Memory B cell (primary cell): ENCODE measurements around the gene CAMK2A.
"Not testable (repeated sequence)": the region's sequence is repeated elsewhere in the genome, so short reads cannot be mapped to it uniquely, and the experiment has no call there.

Source experiments
- ATAC-seq: fragments of 150-1000 bp; cut with Tn5 transposase; 2 replicates; pipeline ENCODE4 v1.10.0; 2021; ENCODE audit warnings: low read depth, mild to moderate bottlenecking, moderate library complexity
- DNase-seq, 2 donors: peaks; one replicate each; pipeline ENCODE4 v3.0.0; 2022; ENCODE audit warnings: low spot score in 2 of 2
- H3K27ac Mint-ChIP-seq: one replicate; pipeline ENCODE4 v1.8.0; 2022; ENCODE audit warnings: mild to moderate bottlenecking, moderate library complexity, mixed read lengths
- H3K27me3 Mint-ChIP-seq: one replicate; pipeline ENCODE4 v1.8.0; 2022; ENCODE audit warnings: mixed read lengths
- H3K36me3 Mint-ChIP-seq: one replicate; pipeline ENCODE4 v1.8.0; 2022; ENCODE audit warnings: mild to moderate bottlenecking, mixed read lengths
- H3K4me1 Mint-ChIP-seq: one replicate; pipeline ENCODE4 v1.8.0; 2022; ENCODE audit warnings: mixed read lengths
- H3K4me3 Mint-ChIP-seq: one replicate; pipeline ENCODE4 v1.8.0; 2022; ENCODE audit warnings: mild to moderate bottlenecking, moderate library complexity, mixed read lengths
- H3K9me3 Mint-ChIP-seq: one replicate; pipeline ENCODE4 v1.8.0; 2022; ENCODE audit warnings: mixed read lengths

The CAMK2A gene

DNA sequence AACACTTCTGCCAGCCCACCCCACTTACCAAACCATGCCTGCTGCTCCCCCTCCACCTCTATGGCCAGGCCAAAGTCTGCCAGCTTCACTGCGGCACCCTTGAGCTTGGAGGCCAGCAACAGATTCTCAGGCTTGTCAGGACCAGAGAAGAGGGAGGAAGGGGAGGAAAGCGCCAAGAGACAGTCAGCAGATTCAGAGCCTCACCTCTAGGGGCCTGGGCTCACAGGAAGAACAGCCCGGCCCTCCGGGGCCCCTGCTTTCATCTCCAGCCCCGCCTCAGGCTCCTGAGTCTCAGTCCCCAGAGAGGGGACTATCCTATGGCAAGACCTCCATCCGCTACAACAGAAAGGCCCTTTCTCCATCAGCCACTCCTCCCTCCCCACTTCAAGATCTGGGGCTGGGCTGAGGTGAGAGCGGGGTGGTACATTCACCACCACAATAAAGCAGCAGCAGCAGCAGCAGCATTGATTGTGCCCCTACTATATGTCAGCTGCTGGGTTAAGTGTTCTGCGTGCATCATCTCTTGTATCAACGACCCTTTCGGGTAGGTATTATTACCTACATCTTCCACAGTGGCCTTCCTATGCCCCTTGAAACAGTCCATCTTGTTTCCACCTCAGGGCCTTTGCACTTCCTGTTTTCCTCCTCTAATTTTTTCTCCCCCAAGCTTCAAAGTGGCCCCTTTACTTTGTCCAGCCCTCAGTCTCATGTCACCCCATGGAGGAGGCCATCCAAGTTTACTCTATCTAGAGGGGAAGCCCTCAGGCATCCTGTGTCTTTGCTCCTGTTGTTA, 36.0 kb downstream of the CAMK2A start:
- no peaks in the 10 kb centered on the region for H3K4me1 Mint-ChIP-seq
- H3K36me3 Mint-ChIP-seq, result no peaks in the 10 kb centered on the region
- no peak overlapping the region for H3K27ac Mint-ChIP-seq
- ATAC-seq (no peak), DNase-seq (no peak)
- H3K9me3 Mint-ChIP-seq, result no peaks in the 10 kb centered on the region
- H3K4me3 Mint-ChIP-seq, result no peak overlapping the region
- H3K27me3 Mint-ChIP-seq, result peaks cover 5% of the 10 kb centered on the region

DNA sequence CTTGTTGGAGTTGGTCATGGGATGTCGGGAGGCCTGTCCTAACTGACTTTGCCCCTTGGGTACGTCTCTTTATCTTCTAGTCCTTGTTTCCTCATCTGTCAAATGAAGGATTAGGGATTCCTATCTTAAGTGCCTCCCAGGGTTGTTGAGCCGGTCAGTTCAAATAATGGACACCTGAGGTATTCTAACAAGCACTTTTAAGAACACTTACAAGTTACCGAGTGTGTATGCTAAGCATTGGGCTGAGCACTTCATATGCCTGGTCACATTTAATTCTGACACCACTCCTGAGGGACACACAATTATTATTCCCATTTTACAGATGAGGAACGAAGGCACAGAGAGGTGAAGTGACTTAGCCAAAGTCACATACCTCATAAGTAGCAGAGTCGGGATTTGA, 37.1 kb downstream of the CAMK2A start:
- Mint-ChIP-seq H3K27me3 (peaks cover 4% of the 10 kb centered on the region), H3K4me1 (no peaks in the 10 kb centered on the region), H3K36me3 (no peaks in the 10 kb centered on the region), H3K4me3 (no peak overlapping the region), H3K27ac (no peak overlapping the region), H3K9me3 (no peaks in the 10 kb centered on the region)
- ATAC-seq, result no peak
- DNase-seq, result no peak

DNA sequence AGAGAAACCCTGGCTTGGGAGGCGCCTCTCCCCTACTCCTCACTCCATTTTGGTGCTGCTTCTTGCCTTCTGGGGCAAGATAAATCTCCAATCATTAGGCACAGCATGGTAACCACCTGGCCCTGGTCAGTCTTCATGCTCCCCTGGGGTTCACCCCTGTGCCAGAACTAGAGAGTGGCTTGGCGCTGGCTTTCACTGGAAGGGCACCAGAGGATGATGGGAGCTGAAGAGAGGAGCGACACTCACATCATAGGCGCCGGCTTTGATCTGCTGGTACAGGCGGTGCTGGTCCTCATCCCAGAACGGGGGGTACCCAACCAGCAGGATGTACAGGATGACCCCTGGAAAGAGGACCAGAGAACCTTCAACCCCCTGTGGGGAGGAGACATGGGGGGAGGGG, 38.1 kb downstream of the CAMK2A start:
- no peaks in the 10 kb centered on the region for H3K4me1 Mint-ChIP-seq
- no peaks in the 10 kb centered on the region for H3K36me3 Mint-ChIP-seq
- no peak overlapping the region for H3K4me3 Mint-ChIP-seq

DNA sequence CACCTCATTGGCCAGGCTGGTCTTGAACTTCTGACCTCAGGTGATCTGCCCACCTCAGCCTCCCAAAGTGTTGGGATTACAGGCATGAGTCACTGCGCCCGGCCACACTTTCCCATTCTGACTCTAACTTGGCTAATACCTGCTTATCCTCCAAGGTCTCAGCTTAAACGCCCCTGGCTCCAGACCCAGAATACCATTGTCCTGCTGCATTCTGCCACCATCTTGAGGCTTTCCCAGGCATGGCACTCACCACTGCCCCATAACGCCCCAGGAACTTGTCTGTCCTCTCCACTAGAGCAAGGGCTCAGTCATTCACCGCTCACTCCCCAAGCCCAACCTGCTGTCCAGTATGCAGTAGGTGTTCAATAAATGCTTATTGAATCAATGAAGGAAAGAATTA, 39.8 kb downstream of the CAMK2A start:
- no peak overlapping the region for H3K4me3 Mint-ChIP-seq
- ATAC-seq (no peak), DNase-seq (no peak)
- H3K27me3 Mint-ChIP-seq, result peaks cover 4% of the 10 kb centered on the region
- no peak overlapping the region for H3K27ac Mint-ChIP-seq
- H3K36me3 Mint-ChIP-seq, result no peaks in the 10 kb centered on the region
- no peaks in the 10 kb centered on the region for H3K4me1 Mint-ChIP-seq
- H3K9me3 Mint-ChIP-seq, result no peaks in the 10 kb centered on the region

More for the DNA sequence above, 38.1 kb downstream of the CAMK2A start:
- peaks cover 3% of the 10 kb centered on the region for H3K27me3 Mint-ChIP-seq
- DNase-seq (no peak), ATAC-seq (no peak)
- H3K27ac Mint-ChIP-seq, result no peak overlapping the region
- no peaks in the 10 kb centered on the region for H3K9me3 Mint-ChIP-seq

DNA sequence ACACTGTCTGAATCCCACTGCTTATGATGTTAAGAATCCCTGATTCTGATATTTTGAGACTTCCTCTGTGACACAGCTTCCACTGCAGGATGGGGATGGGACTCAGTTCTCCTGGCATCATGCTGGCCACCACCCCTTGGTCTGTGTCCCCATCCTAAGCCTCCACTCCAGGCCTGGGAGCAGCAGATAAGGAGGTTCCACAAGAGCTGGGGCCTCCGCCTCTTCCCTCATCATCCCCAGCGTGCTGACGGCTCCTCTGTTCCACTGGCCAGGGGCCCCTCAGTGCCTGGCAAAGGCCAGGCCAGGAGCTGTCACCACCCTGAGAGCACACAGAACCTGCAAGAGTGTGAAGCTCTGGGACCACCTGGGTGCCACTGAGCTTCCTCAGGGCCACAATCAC, 40.6 kb downstream of the CAMK2A start:
- DNase-seq, result no peak
- H3K9me3 Mint-ChIP-seq, result no peaks in the 10 kb centered on the region
- H3K4me3 Mint-ChIP-seq, result no peak overlapping the region
- no peaks in the 10 kb centered on the region for H3K36me3 Mint-ChIP-seq
- H3K4me1 Mint-ChIP-seq, result no peaks in the 10 kb centered on the region
- peaks cover 4% of the 10 kb centered on the region for H3K27me3 Mint-ChIP-seq
- no peak for ATAC-seq
- H3K27ac Mint-ChIP-seq, result no peak overlapping the region

DNA sequence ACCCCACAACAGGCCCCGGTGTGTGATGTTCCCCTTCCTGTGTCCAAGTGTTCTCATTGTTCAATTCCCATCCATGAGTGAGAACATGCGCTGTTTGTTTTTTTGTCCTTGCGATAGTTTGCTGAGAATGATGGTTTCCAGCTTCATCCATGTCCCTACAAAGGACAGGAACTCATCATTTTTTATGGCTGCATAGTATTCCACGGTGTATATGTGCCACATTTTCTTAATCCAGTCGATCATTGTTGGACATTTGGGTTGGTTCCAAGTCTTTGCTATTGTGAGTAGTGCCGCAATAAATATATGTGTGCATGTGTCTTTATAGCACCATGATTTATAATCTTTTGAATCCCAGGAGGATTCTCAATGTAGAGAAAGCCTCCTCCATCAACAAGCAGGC, 41.1 kb downstream of the CAMK2A start:
- DNase-seq, H3K36me3 Mint-ChIP-seq, H3K27me3 Mint-ChIP-seq, ATAC-seq, H3K27ac Mint-ChIP-seq, H3K9me3 Mint-ChIP-seq, H3K4me1 Mint-ChIP-seq, H3K4me3 Mint-ChIP-seq: not testable (repeated sequence)

DNA sequence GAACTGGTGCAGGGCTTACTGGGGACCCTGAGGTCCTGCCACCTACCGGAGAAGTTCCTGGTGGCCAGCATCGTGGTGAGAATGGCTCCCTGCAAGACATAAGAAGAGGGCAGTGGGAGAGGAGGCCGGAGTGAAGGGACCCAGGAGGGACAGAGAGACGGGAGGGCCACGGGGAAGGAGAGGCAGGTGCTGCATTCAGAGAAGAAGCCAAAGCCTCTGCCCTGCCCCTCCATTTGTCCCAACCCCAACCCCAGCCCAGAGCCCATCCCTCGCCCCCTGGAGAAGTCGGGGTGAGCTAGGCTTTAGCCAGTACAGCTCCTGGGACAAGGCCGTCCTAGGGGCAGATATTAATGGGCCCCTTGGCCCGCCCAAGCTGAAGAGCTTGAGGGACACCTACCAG, 41.8 kb downstream of the CAMK2A start:
- Mint-ChIP-seq H3K27me3 (peaks cover 3% of the 10 kb centered on the region), H3K4me3 (no peak overlapping the region), H3K36me3 (no peaks in the 10 kb centered on the region), H3K27ac (no peak overlapping the region), H3K9me3 (no peaks in the 10 kb centered on the region), H3K4me1 (no peaks in the 10 kb centered on the region)
- DNase-seq, result no peak
- no peak for ATAC-seq

DNA sequence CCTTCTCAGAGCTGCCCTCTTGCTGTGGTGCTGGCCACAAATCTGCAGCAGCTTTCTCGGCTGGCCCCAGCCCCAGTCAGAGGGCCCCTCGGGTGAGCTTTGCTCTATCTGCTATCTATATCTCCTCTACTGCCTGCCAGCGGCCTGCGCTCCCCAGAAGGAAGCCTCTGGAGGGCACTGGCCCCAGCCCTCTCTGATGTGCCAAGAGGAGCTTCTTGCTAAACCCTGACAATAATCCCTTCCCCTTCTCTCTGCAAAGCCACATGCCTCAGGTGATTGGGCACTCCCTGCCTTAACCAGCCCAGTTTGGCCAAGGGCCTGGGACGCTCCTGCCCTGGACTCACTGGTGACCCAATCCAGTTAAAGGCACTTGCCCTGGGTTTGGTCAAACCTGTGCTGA, 42.7 kb downstream of the CAMK2A start:
- Mint-ChIP-seq H3K4me1 (no peaks in the 10 kb centered on the region), H3K27ac (no peak overlapping the region), H3K36me3 (no peaks in the 10 kb centered on the region), H3K9me3 (no peaks in the 10 kb centered on the region), H3K4me3 (no peak overlapping the region), H3K27me3 (peaks cover 3% of the 10 kb centered on the region)
- DNase-seq (no peak), ATAC-seq (no peak)

DNA sequence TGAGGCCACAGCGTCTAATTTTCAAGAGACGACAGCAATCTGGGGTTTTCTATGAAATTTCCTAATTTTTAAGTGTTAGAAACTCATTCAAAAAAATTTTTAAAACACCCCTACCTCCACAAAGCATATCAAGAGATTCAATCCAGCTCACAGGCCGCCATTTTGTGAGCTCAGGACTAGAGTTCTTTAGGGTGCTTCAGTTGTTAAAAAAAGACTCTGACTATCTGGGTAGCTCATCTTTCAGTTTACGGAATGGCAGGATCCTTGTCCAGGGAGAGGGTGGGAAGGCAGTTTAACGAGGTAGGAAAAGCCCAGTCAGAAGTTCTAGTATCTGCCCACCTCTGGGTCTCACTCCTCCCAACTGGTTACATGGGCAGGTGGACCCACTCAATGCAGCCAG, 43.1 kb downstream of the CAMK2A start:
- no peak for DNase-seq
- no peak for ATAC-seq

DNA sequence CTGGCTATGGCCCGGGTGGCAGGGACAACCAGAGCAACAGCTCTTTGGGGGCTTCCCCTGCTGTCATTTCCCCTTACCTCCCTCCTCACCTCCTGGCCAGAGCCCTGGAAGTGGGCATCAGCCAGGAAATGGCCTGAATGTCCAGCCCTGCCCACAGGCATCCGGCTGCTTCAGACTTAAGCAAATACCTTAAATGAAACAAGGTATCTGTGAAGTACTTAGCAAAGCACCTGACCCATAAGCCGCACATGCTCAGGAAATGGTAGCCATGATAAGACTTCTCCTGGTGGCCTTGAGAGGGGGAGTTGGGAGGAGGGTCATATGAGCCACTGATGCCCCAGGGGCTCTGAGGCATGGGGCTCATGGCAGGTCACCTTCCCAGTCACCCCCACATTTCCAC, 43.8 kb downstream of the CAMK2A start:
- DNase-seq, result no peak
- H3K9me3 Mint-ChIP-seq, result no peaks in the 10 kb centered on the region
- no peaks in the 10 kb centered on the region for H3K4me1 Mint-ChIP-seq
- no peak overlapping the region for H3K4me3 Mint-ChIP-seq
- H3K27ac Mint-ChIP-seq, result no peak overlapping the region
- H3K27me3 Mint-ChIP-seq, result peaks cover 3% of the 10 kb centered on the region
- no peak for ATAC-seq
- H3K36me3 Mint-ChIP-seq, result no peaks in the 10 kb centered on the region

More for the DNA sequence above, 43.1 kb downstream of the CAMK2A start:
- Mint-ChIP-seq H3K36me3 (no peaks in the 10 kb centered on the region), H3K4me1 (no peaks in the 10 kb centered on the region), H3K27ac (no peak overlapping the region), H3K27me3 (peaks cover 3% of the 10 kb centered on the region), H3K4me3 (no peak overlapping the region), H3K9me3 (no peaks in the 10 kb centered on the region)

DNA sequence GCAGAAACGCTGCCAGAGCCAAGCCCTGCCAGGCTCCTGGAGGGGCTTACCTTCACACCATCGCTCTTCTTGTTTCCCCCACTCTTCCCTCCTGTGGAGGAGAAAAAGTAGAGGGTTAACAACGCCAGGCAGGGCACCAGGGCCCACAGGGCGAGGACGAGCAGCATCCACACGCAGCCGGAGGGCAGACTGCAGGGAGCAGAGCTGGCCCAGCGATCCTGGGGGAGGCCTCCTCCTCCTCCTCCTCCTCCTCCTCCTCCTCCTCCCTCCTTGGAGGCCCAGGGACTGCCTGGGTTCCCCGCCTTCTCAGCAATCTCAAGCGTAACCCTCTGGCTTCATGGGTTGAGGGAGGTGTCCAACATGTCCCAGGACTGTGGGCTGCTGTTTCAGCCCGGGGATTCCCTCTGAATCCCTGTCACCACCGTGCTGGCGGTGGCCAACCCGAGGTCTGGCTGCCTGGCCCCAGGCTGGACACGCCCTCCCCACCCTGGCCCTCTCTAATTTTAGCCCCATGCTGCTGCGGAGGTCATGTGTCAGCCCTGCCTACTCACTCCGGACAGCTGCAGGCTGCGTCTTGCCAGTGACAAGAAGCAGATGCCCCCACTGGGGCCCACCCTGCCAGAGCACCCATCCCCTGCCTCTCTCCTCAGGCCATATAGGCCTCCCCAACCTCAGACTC, 44.3 kb downstream of the CAMK2A start:
- Mint-ChIP-seq H3K36me3 (no peaks in the 10 kb centered on the region), H3K4me1 (no peaks in the 10 kb centered on the region), H3K9me3 (no peaks in the 10 kb centered on the region), H3K4me3 (no peak overlapping the region), H3K27me3 (peaks cover 3% of the 10 kb centered on the region), H3K27ac (no peak overlapping the region)
- no peak for DNase-seq
- no peak for ATAC-seq

DNA sequence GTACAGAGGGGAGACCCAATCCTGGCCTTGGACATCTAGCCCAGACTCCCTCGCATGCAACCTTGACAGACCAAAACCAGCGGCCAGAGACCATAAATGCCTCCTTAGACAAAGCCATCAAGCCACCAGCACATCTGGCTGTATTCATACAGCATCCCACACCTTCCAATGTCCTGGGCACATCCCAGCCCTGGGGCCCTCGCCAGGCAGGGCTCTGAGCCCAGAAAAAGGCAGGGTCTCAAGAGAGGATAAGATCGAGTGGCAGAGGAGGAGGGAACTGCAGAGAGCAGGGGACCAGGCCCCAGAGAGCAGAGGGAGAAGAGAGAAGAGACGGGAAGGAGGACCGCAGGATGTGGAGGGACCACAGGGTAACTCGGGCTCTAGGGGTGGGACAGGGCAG, 45.4 kb downstream of the CAMK2A start:
- Mint-ChIP-seq H3K4me1 (no peaks in the 10 kb centered on the region), H3K9me3 (no peaks in the 10 kb centered on the region), H3K4me3 (no peak overlapping the region), H3K27me3 (peaks cover 3% of the 10 kb centered on the region), H3K27ac (no peak overlapping the region), H3K36me3 (no peaks in the 10 kb centered on the region)
- no peak for DNase-seq
- ATAC-seq, result no peak

DNA sequence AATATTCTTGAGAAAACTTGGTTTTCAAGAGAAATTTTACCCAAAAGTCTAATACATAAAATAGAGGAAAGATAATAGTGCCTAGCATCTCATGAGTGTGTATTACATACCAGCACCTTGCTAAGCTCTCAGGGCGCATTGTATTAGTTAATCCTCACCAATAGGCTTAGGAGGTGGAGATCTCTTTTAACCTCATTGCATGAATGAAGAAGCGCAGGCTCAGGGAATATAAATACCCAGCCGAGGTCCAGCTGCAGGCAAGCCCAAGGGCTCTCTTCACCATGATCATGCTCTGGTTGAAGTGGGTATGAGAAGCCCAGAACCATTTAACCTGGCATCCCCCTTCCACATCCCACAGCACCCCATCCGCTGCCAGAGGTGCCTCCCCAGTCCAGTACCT, 46.0 kb downstream of the CAMK2A start:
- Mint-ChIP-seq H3K4me3 (no peak overlapping the region), H3K27ac (no peak overlapping the region), H3K36me3 (no peaks in the 10 kb centered on the region), H3K4me1 (no peaks in the 10 kb centered on the region), H3K9me3 (no peaks in the 10 kb centered on the region), H3K27me3 (peaks cover 3% of the 10 kb centered on the region)
- ATAC-seq (no peak), DNase-seq (no peak)

DNA sequence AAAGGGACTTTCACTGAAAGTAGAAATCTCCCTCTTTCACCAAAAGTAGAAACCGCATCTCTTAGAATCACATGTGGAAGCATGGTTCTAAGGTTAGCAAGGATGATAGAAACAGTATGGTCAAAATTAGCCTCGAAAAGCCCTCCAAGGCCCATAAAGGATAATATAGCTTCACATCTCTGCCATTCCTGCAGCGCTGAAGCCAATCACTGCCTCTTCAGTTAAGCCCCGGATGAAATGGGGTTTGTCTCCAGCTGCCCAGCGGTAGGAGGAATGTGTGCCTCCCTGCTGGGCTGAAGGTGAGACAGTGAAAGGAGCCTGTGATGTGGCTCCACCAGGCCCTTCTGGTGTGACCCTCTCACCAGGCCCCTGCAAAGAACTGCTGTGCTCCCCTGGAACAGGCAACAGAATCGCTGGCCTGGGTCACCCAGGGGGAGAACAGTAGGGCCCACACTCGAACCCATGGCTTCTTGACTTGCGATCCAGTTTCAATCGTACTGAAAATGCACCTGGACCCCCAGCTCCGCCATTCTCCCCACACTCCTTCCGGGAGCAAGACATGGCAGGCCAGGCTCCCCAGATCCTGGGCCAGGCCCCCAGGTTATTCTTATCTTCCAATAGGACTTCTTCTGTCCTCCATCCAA, 47.2 kb downstream of the CAMK2A start:
- Mint-ChIP-seq H3K9me3 (no peaks in the 10 kb centered on the region), H3K4me1 (no peaks in the 10 kb centered on the region), H3K36me3 (no peaks in the 10 kb centered on the region), H3K27me3 (peaks cover 3% of the 10 kb centered on the region), H3K27ac (no peak overlapping the region), H3K4me3 (no peak overlapping the region)
- DNase-seq (no peak), ATAC-seq (no peak)
